Measurements from ENCODE around the gene GUCY2D. TPM values are rescaled to one million over a fixed set of nuclear protein-coding genes. Genes with fewer than 3 reads are reported as not detected.
"Not testable (repeated sequence)": the region's sequence is repeated elsewhere in the genome, so short reads cannot be mapped to it uniquely, and the experiment has no call there.

GUCY2D gene
- total RNA-seq: under 0.01 TPM
- polyA plus RNA-seq (ENCODE audit: insufficient read depth in 1 of 8, insufficient read length in 8 of 8, low replicate concordance in 1 of 8): under 1 TPM in 2 of 8 donors, not detected in 6; 0.04 to 0.11 TPM
- long read RNA-seq, donor 1: 0 reads
- long read RNA-seq, donor 2: 0 reads
- long read RNA-seq, donor 3: 0 reads
- long read RNA-seq, donor 4: 0 reads
- long read RNA-seq, donor 5: 0 reads
- long read RNA-seq, donor 6: 0 reads
- long read RNA-seq, donor 7: 0 reads
- long read RNA-seq, donor 8: 0 reads
- long read RNA-seq, donor 9: 0 reads
- long read RNA-seq, donor 10: 0 reads
- long read RNA-seq, donor 11: 0 reads

GRCh38 chr17:8001976-8002720 lies at the start of gene GUCY2D:
GUCY2D (plus strand) TSS chr17:8002615; CDS start chr17:8003048, 433 bp downstream.
- Histone ChIP-seq H3K27ac (ENCODE audit: low read length) (no peak within 1 kb of the TSS), H3K9me3 (replicated peaks; ENCODE audit: control insufficient read depth, low read depth, low read length) (no peaks in the 10 kb centered on the region), H3K4me1 (ENCODE audit: control insufficient read depth, insufficient read depth, low read length) (peaks cover 21% of the 10 kb centered on the region), H3K36me3 (ENCODE audit: control insufficient read depth, insufficient read depth, low read length) (no peaks in the 10 kb centered on the region), H3K27me3 (ENCODE audit: control insufficient read depth, insufficient read depth, low read length) (peaks cover 73% of the 10 kb centered on the region), H3K4me3 (ENCODE audit: low read length) (no peak within 1 kb of the TSS)
- WGBS (ENCODE audit: insufficient coverage): 7% methylated on average over 13 of the region's 18 CpGs
- DNase-seq: peak; percentile 28

- not testable (repeated sequence) for DNase-seq; H3K4me3 ChIP-seq (ENCODE audit: low read length); H3K27me3 ChIP-seq (ENCODE audit: control insufficient read depth, insufficient read depth, low read length); H3K4me1 ChIP-seq (ENCODE audit: control insufficient read depth, insufficient read depth, low read length); H3K36me3 ChIP-seq (ENCODE audit: control insufficient read depth, insufficient read depth, low read length); H3K27ac ChIP-seq (ENCODE audit: low read length); H3K9me3 ChIP-seq (replicated peaks; ENCODE audit: control insufficient read depth, low read depth, low read length)
- WGBS (ENCODE audit: insufficient coverage): 94% methylated on average over 13 of the region's 13 CpGs
These were observed 49.1 kb upstream of the GUCY2D start for GRCh38 chr17:7953266-7953665.

- no peak overlapping the region for H3K27ac ChIP-seq (ENCODE audit: low read length)
- 55% methylated on average over 8 of the region's 13 CpGs for WGBS (ENCODE audit: insufficient coverage)
- H3K4me3 ChIP-seq (ENCODE audit: low read length): no peak overlapping the region
- H3K27me3 ChIP-seq (ENCODE audit: control insufficient read depth, insufficient read depth, low read length): no peaks in the 10 kb centered on the region
- H3K9me3 ChIP-seq (replicated peaks; ENCODE audit: control insufficient read depth, low read depth, low read length): no peaks in the 10 kb centered on the region
- H3K36me3 ChIP-seq (ENCODE audit: control insufficient read depth, insufficient read depth, low read length): no peaks in the 10 kb centered on the region
- no peaks in the 10 kb centered on the region for H3K4me1 ChIP-seq (ENCODE audit: control insufficient read depth, insufficient read depth, low read length)
- DNase-seq: no peak
These were observed 46.8 kb upstream of the GUCY2D start for GRCh38 chr17:7955414-7956227.

GRCh38 chr17:7956228-7956965 lies 46.0 kb upstream of the GUCY2D start:
- peak; percentile 75 for DNase-seq
- Histone ChIP-seq H3K27me3 (ENCODE audit: control insufficient read depth, insufficient read depth, low read length) (no peaks in the 10 kb centered on the region), H3K36me3 (ENCODE audit: control insufficient read depth, insufficient read depth, low read length) (no peaks in the 10 kb centered on the region), H3K4me1 (ENCODE audit: control insufficient read depth, insufficient read depth, low read length) (no peaks in the 10 kb centered on the region), H3K27ac (ENCODE audit: low read length) (no peak overlapping the region), H3K9me3 (replicated peaks; ENCODE audit: control insufficient read depth, low read depth, low read length) (no peaks in the 10 kb centered on the region), H3K4me3 (ENCODE audit: low read length) (no peak overlapping the region)
- WGBS (ENCODE audit: insufficient coverage): 100% methylated on average over 1 of the region's 11 CpGs

GRCh38 chr17:7959503-7960253 lies 42.7 kb upstream of the GUCY2D start:
- Histone ChIP-seq H3K4me1 (ENCODE audit: control insufficient read depth, insufficient read depth, low read length) (no peaks in the 10 kb centered on the region), H3K36me3 (ENCODE audit: control insufficient read depth, insufficient read depth, low read length) (no peaks in the 10 kb centered on the region), H3K9me3 (replicated peaks; ENCODE audit: control insufficient read depth, low read depth, low read length) (no peaks in the 10 kb centered on the region), H3K27me3 (ENCODE audit: control insufficient read depth, insufficient read depth, low read length) (peaks cover 2% of the 10 kb centered on the region), H3K4me3 (ENCODE audit: low read length) (no peak overlapping the region), H3K27ac (ENCODE audit: low read length) (no peak overlapping the region)
- DNase-seq: no peak
- WGBS (ENCODE audit: insufficient coverage): 94% methylated on average over 6 of the region's 9 CpGs

- Histone ChIP-seq H3K27me3 (ENCODE audit: control insufficient read depth, insufficient read depth, low read length) (peaks cover 2% of the 10 kb centered on the region), H3K9me3 (replicated peaks; ENCODE audit: control insufficient read depth, low read depth, low read length) (no peaks in the 10 kb centered on the region), H3K4me3 (ENCODE audit: low read length) (no peak overlapping the region), H3K4me1 (ENCODE audit: control insufficient read depth, insufficient read depth, low read length) (no peaks in the 10 kb centered on the region), H3K27ac (ENCODE audit: low read length) (no peak overlapping the region), H3K36me3 (ENCODE audit: control insufficient read depth, insufficient read depth, low read length) (no peaks in the 10 kb centered on the region)
- WGBS (ENCODE audit: insufficient coverage): no CpG with 5 or more reads among the region's 2 CpGs
- no peak for DNase-seq
These were observed 41.0 kb upstream of the GUCY2D start for GRCh38 chr17:7961421-7961820.

GRCh38 chr17:7967751-7968150 lies 34.7 kb upstream of the GUCY2D start:
- WGBS (ENCODE audit: insufficient coverage): no CpG with 5 or more reads among the region's 2 CpGs
- Histone ChIP-seq H3K4me1 (ENCODE audit: control insufficient read depth, insufficient read depth, low read length) (no peaks in the 10 kb centered on the region), H3K27me3 (ENCODE audit: control insufficient read depth, insufficient read depth, low read length) (peaks cover 3% of the 10 kb centered on the region)

GRCh38 chr17:7969433-7969832 lies 33.0 kb upstream of the GUCY2D start:
- Histone ChIP-seq H3K27me3 (ENCODE audit: control insufficient read depth, insufficient read depth, low read length) (peaks cover 3% of the 10 kb centered on the region), H3K4me3 (ENCODE audit: low read length) (no peak overlapping the region), H3K36me3 (ENCODE audit: control insufficient read depth, insufficient read depth, low read length) (no peaks in the 10 kb centered on the region), H3K4me1 (ENCODE audit: control insufficient read depth, insufficient read depth, low read length) (no peaks in the 10 kb centered on the region), H3K9me3 (replicated peaks; ENCODE audit: control insufficient read depth, low read depth, low read length) (peaks cover 3% of the 10 kb centered on the region), H3K27ac (ENCODE audit: low read length) (no peak overlapping the region)
- WGBS (ENCODE audit: insufficient coverage): 88% methylated on average over 2 of the region's 6 CpGs
- no peak for DNase-seq

More at GRCh38 chr17:7967751-7968150, 34.7 kb upstream of the GUCY2D start:
- Histone ChIP-seq H3K4me3 (ENCODE audit: low read length) (no peak overlapping the region), H3K27ac (ENCODE audit: low read length) (no peak overlapping the region), H3K36me3 (ENCODE audit: control insufficient read depth, insufficient read depth, low read length) (no peaks in the 10 kb centered on the region), H3K9me3 (replicated peaks; ENCODE audit: control insufficient read depth, low read depth, low read length) (no peaks in the 10 kb centered on the region)
- no peak for DNase-seq

GRCh38 chr17:7971651-7972050 lies 30.8 kb upstream of the GUCY2D start:
- no peak overlapping the region for H3K4me3 ChIP-seq (ENCODE audit: low read length)
- peaks cover 3% of the 10 kb centered on the region for H3K27me3 ChIP-seq (ENCODE audit: control insufficient read depth, insufficient read depth, low read length)
- no peak overlapping the region for H3K27ac ChIP-seq (ENCODE audit: low read length)
- H3K9me3 ChIP-seq (replicated peaks; ENCODE audit: control insufficient read depth, low read depth, low read length): peaks cover 13% of the 10 kb centered on the region
- H3K4me1 ChIP-seq (ENCODE audit: control insufficient read depth, insufficient read depth, low read length): no peaks in the 10 kb centered on the region
- H3K36me3 ChIP-seq (ENCODE audit: control insufficient read depth, insufficient read depth, low read length): no peaks in the 10 kb centered on the region
- WGBS (ENCODE audit: insufficient coverage): 83% methylated on average over 1 of the region's 4 CpGs
- no peak for DNase-seq

Data from muscle of leg (tissue), 16 donors.